D341Med (cell line): Measurements from ENCODE around the gene E4F1.
"Not testable (repeated sequence)": the region's sequence is repeated elsewhere in the genome, so short reads cannot be mapped to it uniquely, and the experiment has no call there.

Experiments used
- DNase-seq: peaks from one replicate; pipeline ENCODE4 v3.0.0; 2012; ENCODE audit warnings: low spot score

The E4F1 gene

GRCh38 chr16:2190002-2190658 lies 33.3 kb upstream of the E4F1 start:
- DNase-seq: no peak

DNA sequence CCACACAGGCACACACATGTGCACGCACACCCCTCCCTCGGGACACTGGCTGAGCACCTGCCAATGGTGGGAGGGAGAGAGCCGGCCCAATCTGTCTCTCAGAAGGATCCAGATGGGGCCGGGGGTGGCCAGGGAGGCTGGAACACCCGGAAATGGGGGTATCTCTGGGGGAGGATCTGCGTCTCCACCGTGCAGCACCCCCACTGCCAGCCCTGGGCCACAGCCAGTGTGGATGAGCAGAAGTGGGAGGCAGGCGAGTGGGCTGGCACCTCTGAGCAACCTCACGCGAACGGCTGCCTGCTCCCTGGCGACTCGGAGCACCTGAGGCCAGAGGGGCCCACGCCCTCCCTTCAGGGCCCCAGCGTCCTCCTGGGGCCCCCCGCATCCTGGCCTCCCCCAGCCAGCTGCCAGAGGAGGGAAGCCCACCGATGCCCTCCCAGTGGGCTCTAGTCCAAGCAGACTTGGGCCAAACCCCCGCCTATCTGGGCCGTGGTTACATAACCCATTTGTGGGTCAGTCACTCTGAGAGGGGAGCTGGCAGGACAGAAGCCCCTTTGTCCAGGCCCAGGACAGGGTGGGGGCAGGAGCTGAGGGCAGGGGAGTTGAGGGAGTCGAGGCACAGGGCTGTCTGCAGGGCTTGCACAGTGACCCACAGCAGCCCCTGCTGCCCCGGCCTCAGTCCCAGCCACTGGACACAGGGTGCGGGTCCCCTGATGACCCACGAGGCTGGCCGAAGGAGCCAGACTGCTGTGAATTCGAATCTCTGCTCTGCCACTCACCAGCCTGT lies 32.5 kb upstream of the E4F1 start:
- DNase-seq: peak; percentile 58

- no peak for DNase-seq
Observed at GRCh38 chr16:2191446-2191706, 32.0 kb upstream of the E4F1 start.

GRCh38 chr16:2194166-2194834 lies 29.1 kb upstream of the E4F1 start:
- no peak for DNase-seq

GRCh38 chr16:2194852-2195321 lies 28.5 kb upstream of the E4F1 start:
- peak; percentile 68 for DNase-seq

DNA sequence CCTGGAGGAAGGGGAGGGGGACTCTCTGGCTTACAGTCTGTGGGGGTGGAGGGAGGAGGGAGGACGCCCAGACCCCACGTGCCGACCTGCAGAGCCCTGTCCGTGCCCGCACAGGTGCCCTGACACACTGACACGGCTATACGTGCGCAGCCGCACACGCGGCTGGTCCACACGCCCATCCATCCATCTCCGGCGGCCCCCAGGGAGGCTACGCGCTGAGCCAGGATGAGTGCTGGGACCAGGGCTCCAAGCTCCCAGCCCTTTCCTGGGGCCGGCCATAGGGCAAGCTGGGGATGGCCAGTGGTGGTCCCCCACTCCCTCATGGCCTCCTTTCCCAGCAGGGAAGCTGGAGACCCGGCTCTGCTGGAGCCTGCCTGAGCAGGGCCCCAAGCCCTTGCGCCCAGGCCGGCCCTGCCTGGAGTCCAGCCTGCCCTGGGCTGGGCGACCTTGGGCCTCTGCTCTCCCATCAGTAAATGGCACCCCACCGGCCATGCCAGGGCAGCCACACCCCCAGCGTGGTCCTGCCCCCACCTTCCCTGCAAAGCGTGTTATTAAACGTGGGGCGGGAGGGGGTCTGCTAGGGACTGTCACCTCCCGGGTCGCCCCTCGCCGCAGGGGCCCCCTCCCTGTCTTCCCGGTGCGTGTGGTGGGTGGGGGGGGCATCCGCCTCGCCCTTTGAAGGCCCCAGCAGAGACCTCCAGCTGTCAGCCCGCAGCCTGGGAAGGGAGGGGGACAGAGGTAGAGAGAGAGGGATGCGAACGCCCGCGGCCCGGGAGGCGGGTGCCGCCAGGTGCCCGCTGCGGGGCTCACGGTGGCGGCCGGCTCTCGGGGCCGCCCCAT lies 27.8 kb upstream of the E4F1 start:
- peak; percentile 60 for DNase-seq

GRCh38 chr16:2196162-2196980 lies 27.0 kb upstream of the E4F1 start, which contains the start of gene CASKIN1:
Gene CASKIN1 (minus strand): TSS chr16:2196605. CDS start chr16:2196432, 173 bp downstream.
- DNase-seq: peak; percentile 81

GRCh38 chr16:2196981-2197511 lies 26.3 kb upstream of the E4F1 start:
- no peak for DNase-seq

DNA sequence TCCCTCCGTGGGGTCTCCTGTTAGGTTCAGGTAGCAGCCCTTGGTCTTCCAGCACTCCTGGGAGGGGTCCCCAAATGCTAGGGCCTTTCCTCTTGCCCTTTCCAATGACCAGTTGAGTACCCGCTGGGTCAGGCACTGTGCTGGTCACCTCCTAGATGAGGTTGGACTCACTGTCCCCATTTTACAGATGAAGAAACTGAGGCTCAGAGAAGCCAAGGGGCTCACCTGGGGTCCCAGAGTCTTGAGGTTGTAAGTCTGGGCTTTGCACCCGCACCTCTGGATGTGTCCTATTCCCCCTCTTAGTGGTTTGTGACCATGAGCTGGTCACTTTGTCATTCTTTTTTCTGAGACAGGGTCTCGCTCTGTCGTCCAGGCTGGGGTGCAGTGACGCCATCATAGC lies 25.6 kb upstream of the E4F1 start:
- DNase-seq: no peak

- DNase-seq: no peak
Observed at GRCh38 chr16:2198283-2198682, 25.1 kb upstream of the E4F1 start.

DNA sequence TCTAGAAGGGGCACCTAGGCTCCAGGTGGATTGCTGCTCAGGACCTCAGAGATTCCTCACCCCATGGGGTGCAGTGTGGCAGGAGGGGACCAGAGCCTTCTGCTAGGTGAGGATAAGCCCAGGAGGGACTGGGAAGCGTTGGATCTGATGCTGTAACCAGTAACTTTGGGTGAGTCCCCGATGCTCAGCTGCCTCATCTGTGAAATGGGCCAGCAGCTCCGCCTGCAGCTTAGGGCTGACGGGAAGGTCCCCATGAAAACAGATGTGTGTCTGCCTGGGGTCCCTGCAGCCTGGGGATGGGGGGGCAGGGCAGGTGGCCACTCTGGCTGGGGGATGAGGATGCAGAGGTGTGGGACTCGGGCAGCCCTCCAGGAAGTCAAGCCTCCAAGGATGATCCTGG lies 24.3 kb upstream of the E4F1 start:
- DNase-seq: no peak

DNA sequence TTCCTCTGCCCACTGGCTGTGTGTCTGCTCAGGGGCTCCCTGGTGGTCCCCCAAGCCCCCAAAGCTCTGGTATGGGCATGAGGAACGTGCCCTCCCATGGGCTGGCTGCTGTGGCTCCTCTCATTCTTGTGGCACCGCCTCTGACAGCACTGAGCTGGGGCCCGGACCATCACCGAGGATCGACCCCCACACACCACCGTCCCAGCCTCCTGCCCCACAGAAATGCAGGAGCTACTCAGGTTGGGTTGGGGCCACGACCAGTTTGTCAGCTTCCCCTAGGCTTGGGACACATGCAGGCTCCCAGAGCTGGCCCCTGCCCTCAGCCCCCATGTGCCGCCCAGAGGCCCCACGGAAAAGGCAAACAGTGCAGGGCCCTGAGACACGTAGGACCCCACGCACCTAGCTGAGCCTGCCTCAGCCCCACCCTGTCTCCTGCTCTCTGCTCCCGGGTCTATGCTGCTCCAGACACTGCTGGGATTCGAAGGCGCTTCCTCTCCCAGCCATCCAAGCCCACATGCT lies 23.7 kb upstream of the E4F1 start:
- no peak for DNase-seq

DNA sequence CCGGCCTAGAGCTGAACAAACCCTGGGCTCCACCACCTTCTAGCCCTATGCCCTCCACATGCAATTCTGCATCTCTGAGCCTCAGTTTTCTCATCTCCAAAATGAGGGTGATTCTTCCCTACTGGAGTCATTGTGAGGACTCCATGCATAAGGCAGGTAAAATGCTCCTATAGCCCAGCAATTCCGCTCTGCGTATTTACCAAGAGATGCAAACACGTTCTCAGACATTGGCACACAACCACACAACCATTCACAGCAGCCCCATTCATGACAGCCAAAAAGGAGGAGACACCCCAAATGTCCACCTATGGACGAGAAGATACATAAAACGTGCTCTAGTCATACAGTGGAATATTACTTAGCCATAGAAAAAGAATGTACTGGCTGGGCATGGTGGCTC lies 23.1 kb upstream of the E4F1 start:
- DNase-seq: no peak

- not testable (repeated sequence) for DNase-seq
Observed at GRCh38 chr16:2203119-2203688, 20.2 kb upstream of the E4F1 start.

- DNase-seq: no peak
Observed at GRCh38 chr16:2204416-2205103, 18.8 kb upstream of the E4F1 start.

DNA sequence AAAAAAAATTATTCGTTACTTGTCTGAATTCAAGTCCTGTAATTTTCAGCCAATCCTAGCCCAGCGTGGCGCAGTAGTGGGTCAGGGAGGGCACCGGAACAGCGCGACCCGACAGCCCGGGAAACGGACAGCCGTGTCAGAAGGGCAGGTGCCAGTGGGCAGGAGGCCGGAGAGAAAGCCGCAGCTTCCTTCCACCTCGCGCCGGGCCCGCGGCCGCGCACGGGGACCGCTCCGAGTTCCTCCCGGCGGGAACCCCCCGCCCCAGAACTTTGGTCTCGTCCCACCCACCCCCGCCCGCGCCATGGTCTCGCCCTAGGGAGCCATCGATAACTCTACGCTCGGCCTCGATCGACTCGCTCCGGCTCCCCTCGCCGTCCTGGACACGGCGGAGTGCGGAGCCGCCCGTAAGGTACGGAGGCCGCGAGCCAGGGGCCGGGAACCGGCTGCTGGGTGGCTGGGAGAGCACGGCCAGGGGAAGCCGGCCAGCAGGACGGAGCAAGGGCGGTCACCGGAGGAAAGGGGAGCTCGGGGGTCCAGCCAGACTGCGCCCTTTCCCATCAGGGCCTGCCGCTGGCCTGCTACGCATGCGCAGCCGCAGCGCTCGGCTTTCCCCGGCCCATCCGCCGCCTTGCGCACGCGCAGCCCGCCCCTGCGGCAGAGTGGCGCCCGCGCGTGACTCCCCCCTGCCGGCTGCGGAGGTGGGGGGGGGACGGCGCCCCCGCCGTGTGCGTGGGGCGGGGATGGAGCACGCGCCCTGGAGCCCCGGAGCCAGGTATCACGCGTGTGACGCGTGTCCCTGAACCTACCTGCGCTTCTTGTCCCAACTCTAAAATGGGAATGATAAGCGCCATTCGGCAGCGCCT lies 18.1 kb upstream of the E4F1 start, which contains the start of gene MLST8:
MLST8 (plus strand) TSS at position 351 of the 863 bp plus-strand sequence. CDS start 632 bp downstream, outside the sequence.
- DNase-seq: peak; percentile 99

GRCh38 chr16:2205967-2206313 lies 17.5 kb upstream of the E4F1 start:
- DNase-seq: no peak

DNA sequence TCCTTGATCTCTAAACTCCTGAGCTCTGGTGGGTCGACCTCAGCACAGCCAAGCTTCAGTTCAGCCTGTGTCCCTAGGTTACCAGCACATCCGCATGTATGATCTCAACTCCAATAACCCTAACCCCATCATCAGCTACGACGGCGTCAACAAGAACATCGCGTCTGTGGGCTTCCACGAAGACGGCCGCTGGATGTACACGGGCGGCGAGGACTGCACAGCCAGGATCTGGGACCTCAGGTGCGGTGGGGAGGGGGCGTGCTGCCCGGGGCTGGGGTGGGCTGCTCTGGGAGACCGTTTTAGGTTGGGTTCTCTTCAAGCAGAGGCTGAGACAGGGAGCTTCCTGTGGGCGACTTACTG lies 17.0 kb upstream of the E4F1 start:
- DNase-seq: no peak
